Vagina (tissue), 2 donors: ENCODE results near the gene SLC2A9. TPM values are rescaled to one million over a fixed set of nuclear protein-coding genes. Genes with fewer than 3 reads are reported as not detected.

Experiments
- DNase-seq, 2 donors: peaks; one replicate each; pipeline ENCODE4 v3.0.0-alpha.2; 2017; ENCODE audit errors: extremely low spot score in 2 of 2
- H3K27ac ChIP-seq: fragments of 200-600 bp; sonication (generic); one replicate; pipeline ENCODE4 v1.5.1; 2019
- H3K27me3 ChIP-seq: fragments of 200-600 bp; sonication (generic); one replicate; pipeline ENCODE4 v1.5.1; 2019
- H3K36me3 ChIP-seq, 2 donors: fragments of 200-600 bp; sonication (generic); one replicate each; pipeline ENCODE4 v1.5.1; 2017 to 2019
- H3K4me1 ChIP-seq: fragments of 200-600 bp; sonication (generic); one replicate; pipeline ENCODE4 v1.5.1; 2019
- H3K4me3 ChIP-seq, 2 donors: fragments of 200-600 bp; sonication (generic); 1 replicate in 1 of 2; 2 replicates in 1 of 2; pipeline ENCODE4 v1.5.1; 2016 to 2019
- H3K9me3 ChIP-seq: fragments of 200-600 bp; sonication (generic); one replicate; pipeline ENCODE4 v1.5.1; 2019
- CTCF ChIP-seq, 3 experiments: fragments of 450-650 bp in 2 of 3; fragments of 200-600 bp in 1 of 3; sonication (generic) in 1 of 3; IDR thresholded peaks; one replicate each; pipeline ENCODE4 v1.5.1; 2017 to 2019; ENCODE audit warnings: antibody characterized with exemption in 3 of 3, mild to moderate bottlenecking in 2 of 3, moderate library complexity in 2 of 3
- POLR2A ChIP-seq, 2 donors: fragments of 450-650 bp; IDR thresholded peaks; one replicate each; pipeline ENCODE4 v1.6.1; 2017; ENCODE audit warnings: antibody characterized with exemption in 2 of 2, mild to moderate bottlenecking in 2 of 2, moderate library complexity in 2 of 2
- POLR2AphosphoS5 ChIP-seq, 2 donors: sonication (generic); formaldehyde crosslinking; IDR thresholded peaks; one replicate each; pipeline ENCODE4 v1.9.0; 2017; ENCODE audit warnings: antibody characterized with exemption in 2 of 2, mild to moderate bottlenecking in 2 of 2, low read depth in 1 of 2; ENCODE audit not compliant: insufficient read depth in 1 of 2
- intact Hi-C: fragments of 100-400 bp; cut with DNase I; formaldehyde crosslinking; loops from one replicate; pipeline ENCODE4 v1.15.1; 2023
- total RNA-seq: library from RNA; depleted of rRNA; stranded (reverse); fragments of >200 nt; gene quantifications from one replicate; pipeline ENCODE4 v1.2.3, GENCODE V29; 2016

Gene SLC2A9
- total RNA-seq, 1 donor from 2014 or later: 7.9 TPM

- H3K27me3 ChIP-seq: no peaks in the 10 kb centered on the region
- no peak overlapping the region for H3K27ac ChIP-seq
- peaks cover 42% of the 10 kb centered on the region for H3K4me1 ChIP-seq
- no peak for TF ChIP-seq POLR2AphosphoS5 (IDR thresholded peaks at IDR 0.05; ENCODE audit: insufficient read depth in 1 of 2, low read depth in 1 of 2)
- no peak for TF ChIP-seq POLR2A (IDR thresholded peaks at IDR 0.05)
- TF ChIP-seq CTCF (IDR thresholded peaks at IDR 0.05): no peak
- no peaks in the 10 kb centered on the region for H3K9me3 ChIP-seq
- intact Hi-C loops: loop anchor here (2.0 to 10.0 kb wide), 3 partner anchors 56 to 252 kb away; partner anchors contain the start of gene WDR1
- H3K4me3 ChIP-seq: no peak overlapping the region
- DNase-seq: no peak
- no peaks in the 10 kb centered on the region for H3K36me3 ChIP-seq
These were observed 4.0 kb downstream of the SLC2A9 start for GRCh38 chr4:10017037-10017893.

- Histone ChIP-seq H3K4me3 (no peak overlapping the region), H3K9me3 (no peaks in the 10 kb centered on the region), H3K27me3 (no peaks in the 10 kb centered on the region), H3K36me3 (no peaks in the 10 kb centered on the region), H3K4me1 (peaks cover 31% of the 10 kb centered on the region), H3K27ac (no peak overlapping the region)
- DNase-seq: no peak
- TF ChIP-seq CTCF (IDR thresholded peaks at IDR 0.05) (no peak), POLR2A (IDR thresholded peaks at IDR 0.05) (no peak), POLR2AphosphoS5 (IDR thresholded peaks at IDR 0.05; ENCODE audit: insufficient read depth in 1 of 2, low read depth in 1 of 2) (no peak)
- intact Hi-C loops: loop anchor here (2.0 to 10.0 kb wide), 3 partner anchors 55 to 251 kb away; partner anchors contain the start of gene WDR1
These were observed 5.1 kb downstream of the SLC2A9 start for GRCh38 chr4:10016169-10016568.

- no peak for DNase-seq
- Histone ChIP-seq H3K36me3 (no peaks in the 10 kb centered on the region), H3K27ac (no peak overlapping the region), H3K9me3 (no peaks in the 10 kb centered on the region), H3K27me3 (no peaks in the 10 kb centered on the region), H3K4me3 (no peak overlapping the region), H3K4me1 (peaks cover 24% of the 10 kb centered on the region)
- intact Hi-C loops: loop anchor here (5.0 to 10.0 kb wide), 2 partner anchors 102 to 250 kb away; partner anchors contain the start of gene WDR1
- TF ChIP-seq POLR2A (IDR thresholded peaks at IDR 0.05): no peak
- TF ChIP-seq CTCF (IDR thresholded peaks at IDR 0.05): peak; percentile 14 to 22 (median 20)
- no peak for TF ChIP-seq POLR2AphosphoS5 (IDR thresholded peaks at IDR 0.05; ENCODE audit: insufficient read depth in 1 of 2, low read depth in 1 of 2)
These were observed 6.0 kb downstream of the SLC2A9 start for GRCh38 chr4:10015140-10015753.

- intact Hi-C loops: loop anchor here (10.0 kb wide), 1 partner anchor 249 kb away; no protein-coding TSS in a partner anchor
These were observed 7.6 kb downstream of the SLC2A9 start for GRCh38 chr4:10013722-10014121.

More at GRCh38 chr4:10013722-10014121, 7.6 kb downstream of the SLC2A9 start:
- no peak for DNase-seq
- no peaks in the 10 kb centered on the region for H3K9me3 ChIP-seq
- no peaks in the 10 kb centered on the region for H3K36me3 ChIP-seq
- H3K4me3 ChIP-seq: no peak overlapping the region
- peaks cover 9% of the 10 kb centered on the region for H3K4me1 ChIP-seq
- no peak overlapping the region for H3K27ac ChIP-seq
- H3K27me3 ChIP-seq: no peaks in the 10 kb centered on the region
- TF ChIP-seq CTCF (IDR thresholded peaks at IDR 0.05): peak in 1 of 3 experiments; percentile 17
- no peak for TF ChIP-seq POLR2AphosphoS5 (IDR thresholded peaks at IDR 0.05; ENCODE audit: insufficient read depth in 1 of 2, low read depth in 1 of 2)
